Spinal cord (tissue), 10 donors: Measurements from ENCODE around the gene PRRC1. TPM values are rescaled to one million over a fixed set of nuclear protein-coding genes. Genes with fewer than 3 reads are reported as not detected.

ENCODE experiments used
- DNase-seq, 6 donors: peaks; one replicate each; pipeline versions ENCODE4 v3.0.0 to v3.0.0-alpha.2; 2013 to 2015; ENCODE audit warnings: low spot score in 6 of 6, low read depth in 4 of 6
- H3K27ac ChIP-seq: one replicate; pipeline ENCODE4 v1.5.1; 2013; ENCODE audit warnings: low read depth, low read length, control low read depth
- H3K27me3 ChIP-seq: one replicate; pipeline ENCODE4 v1.6.1; 2013; ENCODE audit warnings: low read length; ENCODE audit not compliant: control insufficient read depth, insufficient read depth
- H3K36me3 ChIP-seq: one replicate; pipeline ENCODE4 v1.6.1; 2013; ENCODE audit warnings: low read length; ENCODE audit not compliant: control insufficient read depth, insufficient read depth
- H3K4me1 ChIP-seq: one replicate; pipeline ENCODE4 v1.6.1; 2013; ENCODE audit warnings: low read length; ENCODE audit not compliant: control insufficient read depth, insufficient read depth
- H3K4me3 ChIP-seq: one replicate; pipeline ENCODE4 v1.5.1; 2013; ENCODE audit warnings: low read depth, low read length, control low read depth
- H3K9me3 ChIP-seq: one replicate; pipeline ENCODE4 v1.6.1; 2013; ENCODE audit warnings: low read length; ENCODE audit not compliant: control insufficient read depth, insufficient read depth
- WGBS: methylation state at CpG from one replicate; pipeline ENCODE4 v1.1.5; 2013; ENCODE audit warnings: missing lambda C conversion rate; ENCODE audit not compliant: insufficient coverage; 5-methylcytosine and 5-hydroxymethylcytosine counted together
- polyA plus RNA-seq, 2 donors: library from polyadenylated mRNA; unstranded; fragments of 120-200 nt; gene quantifications; one replicate each; pipeline ENCODE4 v1.2.1, GENCODE V29; 2013; ENCODE audit not compliant: insufficient read length in 2 of 2
- total RNA-seq, 2 donors: library from RNA; depleted of rRNA in 1 of 2; stranded (reverse); fragments of 120-200 nt in 1 of 2; fragments of >200 nt in 1 of 2; gene quantifications; one replicate each; pipeline versions ENCODE4 v1.2.3 to v1.2.4, GENCODE V29; 2013 to 2014
- donor health status: healthy.

Gene PRRC1
- total and polyA plus RNA-seq, 4 donors, result 30.9 to 58.2 (median 41.4) TPM

DNA sequence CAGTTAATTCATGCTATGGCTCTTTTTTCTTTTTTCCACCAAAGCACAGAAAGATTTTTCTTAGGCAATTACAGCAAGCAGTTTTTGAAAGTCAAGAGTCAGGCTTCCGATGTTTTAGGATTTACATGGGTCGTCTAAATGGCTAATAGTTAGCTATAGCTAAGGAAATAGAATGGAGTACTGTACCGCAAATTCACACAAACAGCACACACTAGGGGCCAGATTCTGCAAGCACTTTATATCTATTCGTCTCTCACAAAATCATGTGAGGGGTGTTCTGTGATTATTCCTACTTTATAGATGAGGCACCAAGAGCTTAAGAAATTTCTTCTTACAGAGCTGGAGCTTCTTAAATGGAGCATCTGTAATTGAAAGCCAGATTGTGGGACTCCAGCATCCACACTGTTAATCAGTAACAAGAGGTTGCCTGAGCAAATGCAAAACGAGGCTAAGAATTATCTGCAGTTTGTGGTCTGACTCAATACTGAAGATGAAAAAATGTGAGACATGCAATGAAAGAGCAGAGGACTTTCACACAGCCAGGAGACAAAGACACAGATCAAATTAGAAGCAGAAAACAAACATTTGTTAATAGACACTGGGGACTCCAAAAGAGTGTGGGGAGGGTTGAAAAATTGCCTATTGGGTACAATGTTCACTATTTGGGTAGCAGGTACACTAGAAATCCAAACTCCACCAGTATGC is 68.8 kb downstream of the PRRC1 start:
- no peaks in the 10 kb centered on the region for H3K9me3 ChIP-seq
- DNase-seq, result peak in 1 of 6 donors; percentile 23
- no CpG with 5 or more reads among the region's 5 CpGs for WGBS
- H3K27me3 ChIP-seq, result no peaks in the 10 kb centered on the region
- H3K36me3 ChIP-seq, result no peaks in the 10 kb centered on the region
- H3K27ac ChIP-seq, result no peak overlapping the region
- H3K4me3 ChIP-seq, result no peak overlapping the region
- no peaks in the 10 kb centered on the region for H3K4me1 ChIP-seq

DNA sequence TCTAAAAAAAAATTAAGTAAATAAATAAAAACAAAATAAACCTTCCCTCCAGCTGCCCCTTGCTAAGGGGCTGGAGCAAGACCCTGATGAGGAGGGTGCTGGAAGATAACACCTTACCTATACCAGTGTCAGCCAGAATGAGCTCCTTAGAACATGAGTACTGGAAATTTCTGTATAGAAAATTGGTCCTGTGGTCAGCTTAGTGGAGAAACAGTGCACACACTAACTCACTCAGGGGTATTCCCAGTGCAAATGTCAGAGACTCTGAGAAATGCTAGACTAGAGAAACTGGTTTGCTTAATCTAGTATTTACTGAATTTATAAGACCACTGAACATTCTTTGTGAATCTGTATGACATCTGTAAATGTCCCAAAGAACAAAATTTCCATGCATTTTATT is 69.4 kb downstream of the PRRC1 start:
- Histone ChIP-seq H3K27ac (no peak overlapping the region), H3K36me3 (no peaks in the 10 kb centered on the region), H3K4me1 (no peaks in the 10 kb centered on the region), H3K4me3 (no peak overlapping the region), H3K27me3 (no peaks in the 10 kb centered on the region), H3K9me3 (no peaks in the 10 kb centered on the region)
- no peak for DNase-seq

DNA sequence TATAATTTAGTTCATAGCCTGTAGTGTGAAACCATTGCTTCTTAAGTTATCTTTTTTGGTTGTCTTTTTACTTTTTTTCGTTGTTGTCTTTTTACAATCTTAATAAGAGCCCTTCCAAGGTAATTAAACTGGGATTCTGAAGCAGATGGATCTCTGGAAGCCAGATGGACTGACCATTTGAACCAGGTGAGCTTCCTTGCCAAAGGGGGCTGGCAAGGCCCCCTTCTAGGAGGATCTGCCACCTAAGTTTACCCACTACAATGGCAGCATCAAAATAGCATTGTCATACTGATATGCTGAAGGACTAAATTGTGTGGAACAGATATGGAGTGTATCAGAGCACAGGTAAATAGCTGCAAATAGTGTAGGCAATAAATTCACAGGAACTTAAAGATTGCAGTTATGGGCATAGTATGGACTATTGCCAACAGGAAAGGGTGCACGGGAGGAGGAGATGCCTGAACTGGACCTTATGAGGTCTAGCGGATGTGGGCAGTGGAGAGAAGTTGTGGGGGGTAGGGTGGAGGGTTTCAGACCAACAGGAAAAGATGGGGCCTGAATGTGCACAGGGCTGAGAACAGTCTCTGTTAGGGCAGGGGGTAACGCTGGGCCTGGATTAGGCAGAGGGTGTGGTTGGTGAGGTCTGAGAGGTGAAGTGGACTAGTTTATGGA is 69.9 kb downstream of the PRRC1 start:
- Histone ChIP-seq H3K4me1 (no peaks in the 10 kb centered on the region), H3K4me3 (no peak overlapping the region), H3K27me3 (no peaks in the 10 kb centered on the region), H3K27ac (no peak overlapping the region), H3K9me3 (no peaks in the 10 kb centered on the region), H3K36me3 (no peaks in the 10 kb centered on the region)
- DNase-seq, result no peak
- 93% methylated on average over 3 of the region's 4 CpGs for WGBS

DNA sequence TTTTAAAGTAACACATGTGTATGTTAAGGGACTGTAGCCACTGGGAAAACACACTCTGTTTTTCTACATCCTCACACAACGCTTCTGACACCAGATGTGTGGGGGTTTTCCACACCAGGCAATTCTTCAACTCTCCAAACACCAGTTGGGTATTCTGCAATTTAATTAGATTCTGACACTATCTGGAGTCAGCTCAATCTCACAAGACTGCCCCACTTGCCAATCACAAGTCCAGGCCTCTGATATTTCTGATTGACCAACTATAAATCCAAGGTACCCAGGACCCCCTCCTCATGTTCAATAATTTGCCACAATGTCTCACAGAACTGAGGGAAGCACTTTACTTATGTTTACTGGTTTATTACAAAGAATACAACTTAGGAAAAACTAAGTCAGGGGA is 70.9 kb downstream of the PRRC1 start:
- H3K9me3 ChIP-seq, result no peaks in the 10 kb centered on the region
- H3K27ac ChIP-seq, result no peak overlapping the region
- no peaks in the 10 kb centered on the region for H3K27me3 ChIP-seq
- no peak for DNase-seq
- no peaks in the 10 kb centered on the region for H3K36me3 ChIP-seq
- no peaks in the 10 kb centered on the region for H3K4me1 ChIP-seq
- no CpG with 5 or more reads among the region's 1 CpG for WGBS
- H3K4me3 ChIP-seq, result no peak overlapping the region

DNA sequence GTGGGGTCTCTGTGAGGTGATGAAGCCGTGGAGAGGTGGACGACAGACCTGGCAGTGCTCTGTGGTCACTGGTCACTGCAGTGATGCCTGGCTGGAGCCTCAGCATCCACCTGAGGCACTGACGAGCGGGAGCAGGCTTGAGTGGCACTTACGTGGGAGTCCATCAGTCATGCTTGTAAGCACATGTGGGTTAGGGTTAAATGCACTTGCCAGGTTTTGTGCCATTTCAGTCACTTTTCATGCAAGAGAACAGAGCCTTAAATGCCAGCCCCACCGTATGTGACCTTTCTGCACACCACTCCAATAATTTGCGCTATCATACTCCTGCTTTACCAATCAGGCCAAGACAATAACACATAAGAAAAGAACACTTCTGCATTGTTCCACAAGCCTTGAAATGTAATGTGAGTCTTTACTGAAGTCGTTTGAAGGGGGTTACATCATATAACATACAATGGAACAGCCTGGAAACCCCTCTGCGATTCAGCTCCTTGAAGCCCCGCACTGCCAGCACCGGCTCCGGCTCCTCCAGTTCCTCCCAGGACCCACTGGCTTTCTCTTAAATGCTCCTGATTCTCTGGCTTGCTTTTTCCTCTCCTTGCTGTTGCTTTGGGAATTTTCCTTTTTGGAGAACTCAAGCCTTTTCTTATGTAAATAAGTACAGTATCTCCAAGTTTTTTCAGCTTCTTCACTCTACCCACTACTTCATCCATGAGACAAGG is 72.0 kb downstream of the PRRC1 start:
- Histone ChIP-seq H3K4me3 (no peak overlapping the region), H3K9me3 (no peaks in the 10 kb centered on the region), H3K27ac (no peak overlapping the region), H3K36me3 (no peaks in the 10 kb centered on the region), H3K4me1 (no peaks in the 10 kb centered on the region), H3K27me3 (no peaks in the 10 kb centered on the region)
- 90% methylated on average over 10 of the region's 12 CpGs for WGBS
- no peak for DNase-seq

DNA sequence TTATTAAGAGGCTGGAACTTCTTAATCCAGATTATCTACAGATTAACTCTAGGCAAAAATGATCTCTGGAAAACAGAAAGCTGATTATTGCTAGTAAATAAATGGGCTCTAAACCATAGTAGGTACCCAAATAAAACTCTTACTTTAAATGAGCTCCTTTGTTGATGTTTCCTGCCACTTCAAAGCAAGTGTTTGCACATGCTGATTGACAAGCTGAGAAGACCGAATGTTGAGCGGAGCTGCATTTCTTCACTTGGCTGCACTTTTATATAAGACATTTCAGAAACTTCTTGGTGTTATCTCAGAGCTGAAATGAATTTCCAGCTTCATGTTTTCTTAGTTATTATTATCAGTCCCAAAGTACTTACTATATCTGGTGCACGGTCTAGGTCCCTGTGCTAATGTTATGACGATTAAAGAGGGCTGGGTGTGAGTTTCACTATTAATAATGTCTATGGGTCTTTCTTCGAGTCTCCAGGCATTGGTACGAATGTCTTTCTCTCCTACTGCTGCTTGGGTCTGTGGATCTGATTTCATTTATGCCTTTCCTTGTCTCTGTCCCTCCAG is 72.8 kb downstream of the PRRC1 start:
- H3K27ac ChIP-seq, result no peak overlapping the region
- no peak overlapping the region for H3K4me3 ChIP-seq
- 90% methylated on average over 2 of the region's 6 CpGs for WGBS
- H3K27me3 ChIP-seq, result no peaks in the 10 kb centered on the region
- H3K4me1 ChIP-seq, result no peaks in the 10 kb centered on the region
- no peaks in the 10 kb centered on the region for H3K36me3 ChIP-seq
- DNase-seq, result no peak
- no peaks in the 10 kb centered on the region for H3K9me3 ChIP-seq

DNA sequence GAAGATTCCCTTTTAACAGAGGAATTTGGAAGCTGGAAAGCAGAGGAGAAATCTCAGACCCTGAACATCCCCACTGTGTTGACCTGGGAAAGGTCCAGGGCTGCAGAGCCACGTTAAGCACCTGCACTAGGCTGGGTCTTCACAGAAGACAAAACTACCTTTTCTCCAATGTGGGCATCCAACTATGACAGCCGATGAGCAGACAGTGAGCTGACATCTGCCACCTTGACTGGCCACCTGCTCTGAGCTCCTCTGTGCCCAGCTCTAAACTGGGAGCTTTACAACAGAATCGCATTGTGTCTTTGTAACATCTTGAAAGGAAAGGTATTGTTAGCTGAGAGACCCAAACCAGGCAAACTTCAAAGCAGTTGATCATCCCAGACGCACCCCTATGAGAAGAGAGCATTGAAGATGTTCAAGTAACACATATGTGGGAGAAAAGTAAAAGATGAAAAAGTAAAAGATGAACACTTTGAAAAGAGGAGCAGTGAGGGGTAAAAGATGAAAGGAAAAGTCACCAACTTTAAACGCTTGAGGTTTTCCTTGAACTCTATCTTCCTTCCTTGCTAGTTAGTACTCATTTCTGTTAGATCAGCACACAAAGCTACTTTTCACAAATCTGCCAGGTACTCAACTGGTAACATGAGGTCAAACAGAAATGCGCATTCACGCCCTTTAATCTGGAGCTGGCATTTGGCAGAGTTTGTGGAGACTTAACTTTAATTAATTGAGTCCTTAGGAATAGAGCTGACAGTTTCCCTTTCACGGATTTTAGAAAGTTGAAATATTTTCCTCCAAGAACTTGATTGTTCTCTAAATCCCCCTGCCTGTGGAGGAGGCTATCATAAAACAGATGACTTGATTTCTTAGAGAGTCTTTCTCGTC is 78.3 kb downstream of the PRRC1 start:
- 63% methylated on average over 4 of the region's 9 CpGs for WGBS
- H3K27ac ChIP-seq, result no peak overlapping the region
- H3K27me3 ChIP-seq, result no peaks in the 10 kb centered on the region
- no peak for DNase-seq
- no peaks in the 10 kb centered on the region for H3K4me1 ChIP-seq
- H3K9me3 ChIP-seq, result no peaks in the 10 kb centered on the region
- no peaks in the 10 kb centered on the region for H3K36me3 ChIP-seq
- H3K4me3 ChIP-seq, result no peak overlapping the region

DNA sequence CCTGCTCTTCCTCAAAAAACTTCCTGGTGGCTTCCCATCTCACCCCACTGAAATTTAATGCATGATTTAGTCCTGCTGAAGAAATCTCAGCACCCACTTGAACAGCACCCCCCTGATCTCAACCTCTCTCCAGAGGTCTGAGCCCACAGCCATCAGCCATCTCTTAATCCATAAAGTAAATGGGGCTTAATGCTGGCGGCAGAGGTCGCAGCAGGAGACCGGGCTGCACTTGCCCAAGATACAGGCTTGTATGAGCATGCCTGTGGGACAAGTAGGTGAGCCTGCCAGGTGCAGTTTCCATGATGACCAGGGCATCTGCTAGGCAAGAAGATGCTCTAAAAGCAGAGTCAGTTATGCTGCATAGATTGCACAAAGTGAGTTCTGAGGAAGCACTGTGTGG is 79.1 kb downstream of the PRRC1 start:
- Histone ChIP-seq H3K4me1 (no peaks in the 10 kb centered on the region), H3K27me3 (no peaks in the 10 kb centered on the region), H3K27ac (no peak overlapping the region), H3K4me3 (no peak overlapping the region), H3K36me3 (no peaks in the 10 kb centered on the region), H3K9me3 (no peaks in the 10 kb centered on the region)
- DNase-seq, result no peak
- WGBS, result 97% methylated on average over 3 of the region's 3 CpGs

DNA sequence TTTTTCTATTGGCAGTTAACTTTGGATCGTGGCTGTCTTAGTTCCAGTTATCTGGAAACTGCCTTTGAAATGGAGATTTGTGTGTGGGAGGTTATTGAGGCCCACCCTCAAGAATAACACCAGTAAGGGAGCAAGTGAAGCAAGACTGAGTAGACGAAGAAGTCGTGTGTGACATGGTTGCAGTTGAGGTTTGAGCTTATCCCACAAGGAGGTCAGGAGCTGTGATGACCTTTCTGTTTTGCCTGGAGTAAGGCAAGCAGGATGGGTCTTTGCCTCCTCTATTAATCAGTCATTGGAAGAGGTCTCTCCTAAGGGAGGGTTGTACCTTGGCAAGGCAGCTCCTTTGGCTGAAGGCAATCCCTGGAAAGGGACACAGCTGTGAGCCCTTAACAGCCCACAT is 81.9 kb downstream of the PRRC1 start:
- H3K4me1 ChIP-seq, result no peaks in the 10 kb centered on the region
- H3K36me3 ChIP-seq, result no peaks in the 10 kb centered on the region
- H3K4me3 ChIP-seq, result no peak overlapping the region
- H3K27me3 ChIP-seq, result no peaks in the 10 kb centered on the region
- no peak overlapping the region for H3K27ac ChIP-seq
- 77% methylated on average over 3 of the region's 3 CpGs for WGBS
- DNase-seq, result no peak
- H3K9me3 ChIP-seq, result no peaks in the 10 kb centered on the region
